ENCODE results near the gene ASGR1.
"Not testable (repeated sequence)": the region's sequence is repeated elsewhere in the genome, so short reads cannot be mapped to it uniquely, and the experiment has no call there.

The ASGR1 gene

DNA sequence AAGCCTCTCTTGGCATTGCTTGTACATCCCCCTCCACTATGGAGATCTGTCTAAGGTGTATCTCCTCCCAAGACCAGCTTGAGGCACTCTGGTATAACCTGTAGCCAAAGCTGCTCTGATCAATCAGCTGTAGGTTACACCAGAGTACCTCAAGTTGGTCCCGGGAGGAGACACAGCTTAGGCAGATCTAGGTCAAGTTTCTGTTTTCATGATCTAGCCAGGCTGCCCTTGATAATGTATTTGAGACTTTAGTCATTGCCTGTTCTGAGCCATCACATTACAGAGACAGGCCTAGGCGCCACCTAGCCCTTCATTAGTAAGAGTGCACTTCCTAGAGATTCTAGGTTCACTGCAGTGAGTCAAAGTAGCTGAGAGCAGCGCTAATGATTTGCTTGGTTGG is 31.4 kb downstream of the ASGR1 start:
- peak; percentile 6 for DNase-seq

- DNase-seq = no peak
Measured at GRCh38 chr17:7146115-7146514, 33.1 kb downstream of the ASGR1 start.

- no peak for DNase-seq
Measured at GRCh38 chr17:7144213-7144612, 35.0 kb downstream of the ASGR1 start.

GRCh38 chr17:7141824-7142223 is 37.3 kb downstream of the ASGR1 start:
- DNase-seq = no peak

- DNase-seq = no peak
Measured at GRCh38 chr17:7139400-7139799, 39.8 kb downstream of the ASGR1 start.

GRCh38 chr17:7138800-7139381 is 40.3 kb downstream of the ASGR1 start:
- no peak for DNase-seq

GRCh38 chr17:7137171-7137943 is 41.8 kb downstream of the ASGR1 start:
- DNase-seq = no peak

DNA sequence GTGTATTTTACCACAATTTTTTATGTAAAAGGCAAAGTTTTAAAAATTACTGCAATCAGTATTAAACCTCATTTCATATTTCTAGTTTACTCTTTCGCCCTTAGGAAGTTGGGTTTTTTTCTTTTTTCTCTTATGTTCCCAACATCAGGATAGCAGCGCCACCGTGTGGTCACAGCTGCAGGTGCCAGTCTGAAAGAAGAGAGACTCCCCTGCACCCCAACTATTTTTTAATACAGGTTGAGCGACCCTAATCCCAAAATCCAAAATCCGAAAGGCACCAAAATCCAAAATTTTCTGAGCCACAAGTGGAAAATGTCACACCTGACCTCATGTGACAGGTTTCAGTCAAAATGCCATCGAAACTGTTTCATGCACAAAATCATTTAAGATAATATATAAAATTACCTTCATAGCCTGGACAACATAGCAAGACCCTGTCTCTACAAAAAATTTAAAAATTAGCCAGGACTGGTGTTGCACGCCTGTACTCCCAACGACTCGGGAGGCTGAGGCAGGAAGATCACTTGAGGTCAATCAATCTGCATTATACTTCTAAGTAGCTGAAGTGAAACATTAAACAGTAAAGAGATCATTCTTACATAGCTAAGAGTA is 42.8 kb downstream of the ASGR1 start:
- DNase-seq = peak; percentile 79

DNA sequence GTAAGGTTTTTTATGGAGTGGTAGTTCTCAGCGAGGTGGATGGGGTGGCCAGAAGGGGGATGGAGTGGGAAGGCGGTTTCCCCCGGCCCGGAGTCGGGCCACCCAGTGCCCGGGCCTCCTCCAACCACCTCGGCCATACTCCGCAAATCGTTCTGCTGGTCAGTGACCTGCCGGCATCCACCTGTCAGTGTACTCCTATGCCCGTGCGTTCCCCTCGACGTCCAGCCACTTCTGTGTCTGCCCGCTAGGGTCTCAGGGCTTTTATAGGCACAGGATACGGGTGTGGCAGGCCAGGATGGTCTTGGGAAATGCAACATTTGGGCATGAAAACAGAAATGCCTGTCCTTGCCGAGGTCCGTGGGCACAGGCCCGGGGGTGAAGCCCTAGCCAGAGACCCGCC is 45.3 kb downstream of the ASGR1 start:
- DNase-seq = no peak

DNA sequence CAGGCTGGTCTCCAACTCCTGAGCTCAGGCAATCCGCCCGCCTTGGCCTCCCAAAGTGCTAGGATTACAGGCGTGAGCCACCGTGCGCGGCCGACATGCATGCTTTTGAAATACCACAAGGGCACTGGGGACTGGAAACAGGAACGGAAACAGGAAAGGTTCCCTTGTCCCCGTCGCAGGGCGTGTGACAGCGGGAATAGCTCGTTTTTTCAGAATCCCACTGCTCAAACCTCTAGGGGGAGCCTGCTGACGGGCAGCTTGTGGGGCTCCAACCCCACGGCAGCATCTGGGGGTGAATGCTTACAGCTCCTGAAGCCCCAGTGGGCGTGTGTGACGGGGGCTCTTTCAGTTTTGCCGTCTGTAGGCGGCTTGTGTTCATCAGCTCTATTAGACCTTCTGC is 45.7 kb downstream of the ASGR1 start:
- DNase-seq = peak; percentile 55

- peak; percentile 83 for DNase-seq
Measured at GRCh38 chr17:7132511-7133094, 46.6 kb downstream of the ASGR1 start.

- no peak for DNase-seq
Measured at GRCh38 chr17:7131423-7131791, 47.8 kb downstream of the ASGR1 start.

- DNase-seq = no peak
Measured at GRCh38 chr17:7130621-7131422, 48.3 kb downstream of the ASGR1 start.

- DNase-seq = no peak
Measured at GRCh38 chr17:7129311-7129710, 49.9 kb downstream of the ASGR1 start.

- DNase-seq = no peak
Measured at GRCh38 chr17:7128160-7128559, 51.0 kb downstream of the ASGR1 start.

- DNase-seq = not testable (repeated sequence)
Measured at GRCh38 chr17:7127501-7127900, 51.7 kb downstream of the ASGR1 start.

DNA sequence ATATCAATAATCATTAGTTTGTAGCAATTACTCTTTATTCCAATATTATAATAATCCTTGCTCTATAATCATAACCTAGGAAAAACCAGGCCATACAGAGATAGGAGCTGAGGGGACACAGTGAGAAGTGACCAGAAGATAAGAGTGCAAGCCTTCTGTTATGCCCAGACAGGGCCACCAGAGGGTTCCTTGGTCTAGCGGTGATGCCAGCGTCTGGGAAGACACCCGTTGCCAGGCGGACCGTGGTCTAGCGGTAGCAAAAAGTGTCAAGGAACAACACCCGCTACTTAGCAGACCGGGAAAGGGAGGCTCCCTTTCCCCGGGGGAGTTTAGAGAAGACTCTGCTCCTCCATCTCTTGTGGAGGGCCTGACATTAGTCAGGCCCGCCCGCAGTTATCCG is 52.8 kb downstream of the ASGR1 start:
- DNase-seq = not testable (repeated sequence)

- DNase-seq = no peak
Measured at GRCh38 chr17:7124923-7125322, 54.2 kb downstream of the ASGR1 start.

DNA sequence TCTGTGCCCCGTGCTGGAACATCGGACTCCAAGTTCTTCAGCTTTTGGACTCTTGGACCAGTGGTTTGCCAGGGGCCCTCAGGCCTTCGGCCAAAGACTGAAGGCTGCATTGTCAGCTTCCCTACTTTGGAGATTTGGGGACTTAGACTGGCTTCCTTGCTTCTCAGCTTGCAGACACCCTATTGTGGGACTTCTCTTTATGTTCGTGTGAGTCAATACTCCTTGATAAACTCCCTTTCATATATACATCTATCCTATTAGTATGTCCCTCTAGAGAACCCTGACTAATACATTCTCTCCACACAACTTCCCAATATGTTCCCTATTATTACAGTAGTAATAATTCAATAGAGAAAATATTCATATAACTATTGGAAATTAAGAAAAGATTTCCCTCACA is 55.3 kb downstream of the ASGR1 start:
- no peak for DNase-seq

All from CD4-positive, alpha-beta T cell treated with Interleukin-21 for 1 hour (primary cell).